HG03097 (cell line): ENCODE measurements around the gene MARCHF10.

ENCODE experiments used
- ATAC-seq: cut with Tn5 transposase; IDR thresholded peaks from one replicate; pipeline ENCODE4 v1.9.1; 2021; ENCODE audit not compliant: unreplicated experiment, low FRiP score

Gene MARCHF10

DNA sequence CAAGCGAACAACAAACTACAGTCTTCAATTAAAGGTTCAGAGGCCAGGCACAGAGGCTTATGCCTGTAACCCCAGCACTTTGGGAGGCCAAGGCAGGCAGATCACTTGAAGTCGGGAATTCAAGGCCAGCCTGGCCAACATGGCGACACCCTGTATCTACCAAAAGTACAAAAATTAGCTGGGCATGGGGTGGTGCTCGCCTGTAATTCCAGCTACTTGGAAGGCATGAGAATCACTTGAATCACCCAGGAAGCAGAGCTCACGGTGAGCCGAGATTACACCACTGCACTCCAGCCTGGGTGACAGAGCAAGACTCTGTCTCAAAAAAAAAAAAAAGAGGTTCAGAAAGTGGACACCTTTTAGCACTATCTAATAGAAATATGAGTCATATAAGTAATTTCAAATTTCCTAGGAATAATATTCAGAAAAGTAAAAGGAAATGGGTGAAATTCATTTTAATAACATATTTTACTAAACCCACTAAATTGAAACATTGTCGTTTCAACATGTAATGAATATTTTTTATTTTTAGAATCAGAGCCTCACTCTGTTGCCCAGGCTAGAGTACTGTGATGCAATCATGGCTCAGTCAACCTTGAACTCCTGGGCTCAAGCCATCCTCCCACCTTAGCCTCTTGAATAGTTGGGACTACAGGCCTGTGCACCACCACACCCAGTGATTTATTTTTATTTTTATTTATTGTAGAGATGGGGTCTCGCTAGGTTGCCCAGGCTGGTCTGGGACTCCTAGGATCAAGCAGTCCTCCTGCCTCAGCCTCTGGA lies 15.2 kb upstream of the MARCHF10 start:
- ATAC-seq: no peak

DNA sequence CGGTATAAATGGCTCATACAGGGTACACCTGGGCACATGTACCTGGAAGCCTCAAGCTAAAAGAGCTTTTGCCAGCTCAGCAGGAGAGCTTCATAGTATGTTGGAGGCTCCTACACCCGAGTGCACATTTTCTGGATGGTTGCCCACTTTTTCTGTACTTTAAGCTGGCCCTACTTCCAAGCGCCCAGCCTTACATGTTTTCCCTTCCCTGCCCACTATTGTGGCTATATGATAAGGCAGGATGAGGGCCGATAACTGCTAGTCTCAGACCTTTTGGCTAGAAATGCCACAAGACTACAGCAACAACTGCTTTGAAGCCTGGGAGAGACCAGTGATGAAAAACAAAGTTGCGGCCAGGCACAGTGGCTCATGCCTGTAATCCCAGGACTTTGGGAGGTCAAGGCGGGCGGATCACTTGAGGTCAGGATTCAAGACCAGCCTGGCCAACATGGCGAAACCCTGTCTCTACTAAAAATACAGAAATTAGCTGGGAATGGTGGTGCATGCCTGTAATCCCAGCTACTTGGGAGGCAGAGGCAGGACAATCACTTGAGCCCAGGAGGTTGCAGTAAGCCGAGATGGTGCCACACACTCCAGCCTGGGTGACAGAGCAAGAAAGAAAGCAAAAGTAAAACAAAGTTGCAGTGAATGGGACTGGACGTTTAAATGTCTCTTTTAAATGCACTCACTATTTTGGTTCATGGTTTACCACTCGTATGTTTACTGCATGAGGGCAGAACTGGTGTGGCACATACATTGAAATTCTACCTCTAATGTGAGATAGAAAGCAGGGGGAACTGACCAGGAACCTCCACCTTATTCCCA lies 14.2 kb upstream of the MARCHF10 start:
- ATAC-seq: no peak

DNA sequence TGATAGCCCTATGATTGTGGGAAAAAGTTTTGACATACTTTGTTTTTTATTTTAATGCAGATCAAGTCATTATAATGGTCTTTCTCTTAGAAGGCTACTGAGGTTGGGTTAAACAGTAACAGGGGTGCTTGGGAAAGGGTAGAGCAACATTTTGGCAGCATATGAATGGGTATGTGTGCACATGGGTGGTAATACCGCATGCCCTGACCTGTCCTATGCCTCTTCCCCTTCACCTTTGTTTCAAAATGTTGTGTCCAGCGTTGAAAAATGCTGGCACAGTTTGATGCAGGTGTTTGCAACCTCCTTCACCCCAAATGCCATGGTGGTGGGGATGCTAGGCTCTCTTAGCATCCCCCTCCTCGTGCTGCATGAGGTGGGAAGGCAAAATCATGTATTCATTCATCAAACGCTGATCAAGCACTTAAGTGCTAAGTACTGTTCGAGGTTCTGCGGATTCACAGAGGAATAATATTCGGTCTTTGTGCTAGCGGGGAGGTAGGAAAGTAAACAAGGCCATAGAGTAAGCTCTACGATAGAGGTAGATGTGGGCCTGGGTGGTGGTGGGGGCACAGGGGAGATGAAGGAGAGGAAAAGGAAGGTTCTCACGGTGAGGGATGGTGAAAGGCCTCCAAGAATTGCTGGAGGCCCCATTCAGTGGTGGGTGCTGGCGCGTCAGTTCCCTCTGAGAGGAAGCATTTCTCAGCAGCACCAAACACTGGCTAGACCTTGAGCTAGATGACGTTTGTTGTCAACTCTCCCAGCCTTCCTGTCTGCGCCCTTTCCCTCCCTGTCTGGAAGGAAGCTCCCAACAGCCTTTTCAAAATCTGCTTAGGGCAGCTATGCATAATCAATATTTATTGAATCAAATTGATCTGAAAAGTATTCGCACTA lies 13.3 kb upstream of the MARCHF10 start:
- no peak for ATAC-seq

DNA sequence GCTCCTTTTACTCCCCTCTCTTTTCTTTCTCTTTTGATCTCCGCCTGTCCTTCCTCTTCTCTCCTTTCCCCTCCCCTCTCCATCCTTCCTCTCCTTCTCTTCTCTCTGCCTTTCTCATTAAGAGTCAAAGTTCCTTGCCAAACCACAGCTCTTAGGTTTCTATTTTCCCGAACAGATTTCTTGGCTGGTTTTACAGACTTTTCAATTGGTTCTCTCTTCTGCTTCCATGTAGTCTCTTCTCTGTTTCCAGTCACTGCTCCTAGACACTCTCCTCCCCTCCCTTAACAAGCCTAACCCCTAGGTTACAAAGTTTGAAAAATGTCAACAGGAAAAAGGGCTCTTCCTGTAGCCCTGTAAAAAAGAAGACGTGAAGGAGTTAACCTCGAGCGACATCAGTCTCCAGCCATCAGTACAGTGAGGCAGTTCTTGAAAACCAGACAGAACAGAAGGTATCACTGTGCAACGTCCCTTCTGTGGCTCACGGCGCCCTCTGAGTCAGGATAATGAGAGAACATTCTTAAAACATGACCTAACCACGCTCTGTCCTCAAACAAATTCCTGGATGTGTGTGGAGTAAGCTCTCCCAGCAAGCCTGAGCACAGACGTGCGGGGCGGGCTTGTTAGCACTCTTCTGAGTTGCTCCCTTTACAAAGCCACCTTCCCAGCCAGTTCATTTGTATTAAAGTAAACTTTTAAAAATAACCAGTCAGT lies 11.6 kb upstream of the MARCHF10 start:
- no peak for ATAC-seq

DNA sequence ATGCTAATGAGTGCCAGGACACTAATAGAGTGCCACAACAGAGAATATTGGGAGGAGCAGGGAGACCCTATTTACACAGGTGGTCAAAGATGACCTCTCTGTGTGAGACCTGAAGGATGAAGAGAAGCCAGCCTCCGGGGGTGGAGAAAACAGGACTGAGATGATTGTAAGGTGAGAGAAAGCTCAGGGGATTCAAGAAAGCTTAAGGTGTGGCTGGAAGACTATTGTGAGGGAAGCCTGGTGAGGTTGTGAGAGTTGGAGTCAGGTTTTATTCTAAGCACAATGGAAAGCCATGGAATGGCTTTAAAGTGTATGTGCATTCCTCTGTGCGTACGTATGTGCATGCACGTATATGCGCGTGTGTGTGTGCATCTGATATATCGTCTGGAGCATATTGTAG lies 10.4 kb upstream of the MARCHF10 start:
- ATAC-seq: no peak

DNA sequence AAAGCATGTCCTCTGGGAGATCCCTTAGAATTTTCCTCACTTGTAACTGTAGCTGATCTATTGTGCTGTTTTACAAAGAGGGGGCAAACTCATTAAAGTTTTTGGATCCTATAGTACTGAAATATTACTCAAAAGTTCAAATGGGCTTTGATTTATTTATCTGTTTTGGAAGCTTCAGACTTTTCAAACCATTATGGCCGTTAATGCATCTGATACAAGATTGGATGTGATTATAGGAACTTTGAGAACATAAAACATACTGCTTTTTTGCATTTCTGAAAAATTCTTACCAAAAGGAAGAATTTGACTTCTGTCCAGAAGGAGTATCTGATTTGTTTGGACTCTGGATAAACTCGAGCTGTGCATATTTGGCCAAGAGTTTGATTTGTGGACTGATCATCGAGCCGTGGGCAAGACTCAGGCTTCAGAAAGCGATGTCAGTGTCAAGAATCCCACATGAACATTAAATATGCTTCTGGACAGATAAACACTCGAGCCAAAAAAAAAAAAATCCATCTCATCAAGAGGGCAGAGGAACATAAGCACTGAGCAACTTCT lies 8.2 kb upstream of the MARCHF10 start:
- ATAC-seq: no peak

DNA sequence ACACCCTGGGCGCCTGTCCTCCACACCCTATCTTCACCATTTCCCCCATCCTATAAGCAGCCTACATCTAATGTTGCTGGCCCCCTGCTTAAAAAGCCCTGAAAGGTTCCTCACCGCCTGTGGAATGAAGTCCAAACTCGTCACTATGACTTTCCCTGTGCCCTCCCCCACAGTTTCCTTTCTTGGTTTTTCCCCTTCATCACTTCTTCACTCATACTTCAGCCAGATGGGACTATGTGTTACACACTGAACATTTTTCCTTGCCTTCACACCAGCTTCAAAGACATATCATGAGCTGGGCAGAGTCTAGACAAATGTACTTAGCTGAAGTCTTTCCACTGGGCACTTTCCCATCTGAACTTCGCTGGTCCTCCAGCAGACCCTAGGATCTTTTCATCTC lies 1.5 kb upstream of the MARCHF10 start:
- no peak for ATAC-seq

DNA sequence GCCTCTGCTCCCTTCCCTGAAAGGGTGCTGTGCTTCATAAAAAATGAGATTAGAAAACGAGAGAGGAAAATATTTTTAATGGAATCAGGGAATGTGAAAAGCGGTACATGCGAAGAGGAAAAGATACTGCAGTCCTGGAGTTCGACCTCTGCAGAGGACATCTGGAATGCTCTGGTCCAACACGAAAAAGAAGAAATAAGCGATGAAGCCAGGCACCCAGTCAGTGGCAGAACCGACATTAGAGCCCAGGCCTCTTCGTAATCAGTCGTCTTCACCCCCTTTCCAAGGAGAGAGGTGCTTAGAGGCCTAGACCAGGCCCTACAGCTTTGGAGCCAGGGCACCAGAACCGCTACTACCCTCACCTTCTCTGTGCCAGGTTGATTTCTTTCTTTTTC lies 459 bp upstream of the MARCHF10 start:
- no peak for ATAC-seq

DNA sequence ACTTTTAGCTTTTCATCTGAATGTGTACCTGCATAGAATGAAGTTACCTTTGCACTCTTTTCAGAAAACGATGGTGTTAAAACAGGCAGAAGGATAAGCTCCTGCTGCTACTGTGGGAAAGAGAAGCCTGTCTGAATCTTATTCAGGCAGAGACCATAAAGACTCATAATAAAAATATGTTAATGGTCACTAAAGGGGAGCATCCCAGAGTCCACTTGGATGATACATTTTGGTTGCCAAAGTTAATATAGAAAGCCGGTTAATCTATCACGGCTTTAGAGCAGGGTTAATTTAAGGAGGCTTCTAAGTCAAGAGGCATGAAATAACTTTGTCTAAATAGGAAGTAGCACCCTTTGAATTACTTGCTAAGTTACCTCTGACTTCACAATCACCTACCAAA lies 2.9 kb downstream of the MARCHF10 start:
- no peak for ATAC-seq

DNA sequence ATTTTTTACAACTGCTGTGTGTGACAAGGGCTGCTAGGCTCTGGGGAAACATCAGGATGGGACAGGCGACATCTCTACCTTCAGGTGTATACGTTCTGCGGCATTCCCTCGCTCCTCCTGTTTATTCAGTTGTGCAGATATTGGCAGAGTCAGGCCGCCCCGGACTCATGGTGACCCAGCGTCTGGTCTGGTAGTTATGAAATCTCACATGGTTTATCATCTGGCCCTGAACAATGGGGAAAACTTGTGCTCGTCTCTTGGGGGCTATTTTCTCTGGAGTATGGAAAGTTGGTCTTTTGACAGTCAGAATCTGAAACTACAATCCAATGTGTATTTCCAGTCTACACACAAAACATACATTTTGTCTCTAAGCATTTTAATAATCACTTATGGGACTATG lies 3.3 kb downstream of the MARCHF10 start:
- no peak for ATAC-seq

DNA sequence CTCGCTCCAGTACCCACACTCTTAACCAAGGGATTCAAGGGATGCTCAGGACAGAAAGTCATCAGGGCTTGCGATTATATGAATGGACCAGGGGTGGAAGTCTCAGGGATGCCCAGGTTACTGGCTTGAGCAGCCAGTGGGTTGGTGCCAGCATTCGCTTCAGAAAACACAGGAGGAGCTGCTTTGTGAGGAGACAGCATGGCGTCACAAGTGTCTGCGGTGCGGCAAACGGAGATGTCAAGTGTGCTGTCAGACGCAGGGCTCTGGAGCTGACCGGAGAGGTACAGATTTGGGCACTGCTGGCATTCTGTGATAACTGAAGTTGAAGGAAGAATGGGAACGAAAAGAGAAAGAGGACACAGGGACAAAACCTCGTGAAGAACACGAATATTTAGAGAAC lies 4.1 kb downstream of the MARCHF10 start:
- ATAC-seq: no peak

DNA sequence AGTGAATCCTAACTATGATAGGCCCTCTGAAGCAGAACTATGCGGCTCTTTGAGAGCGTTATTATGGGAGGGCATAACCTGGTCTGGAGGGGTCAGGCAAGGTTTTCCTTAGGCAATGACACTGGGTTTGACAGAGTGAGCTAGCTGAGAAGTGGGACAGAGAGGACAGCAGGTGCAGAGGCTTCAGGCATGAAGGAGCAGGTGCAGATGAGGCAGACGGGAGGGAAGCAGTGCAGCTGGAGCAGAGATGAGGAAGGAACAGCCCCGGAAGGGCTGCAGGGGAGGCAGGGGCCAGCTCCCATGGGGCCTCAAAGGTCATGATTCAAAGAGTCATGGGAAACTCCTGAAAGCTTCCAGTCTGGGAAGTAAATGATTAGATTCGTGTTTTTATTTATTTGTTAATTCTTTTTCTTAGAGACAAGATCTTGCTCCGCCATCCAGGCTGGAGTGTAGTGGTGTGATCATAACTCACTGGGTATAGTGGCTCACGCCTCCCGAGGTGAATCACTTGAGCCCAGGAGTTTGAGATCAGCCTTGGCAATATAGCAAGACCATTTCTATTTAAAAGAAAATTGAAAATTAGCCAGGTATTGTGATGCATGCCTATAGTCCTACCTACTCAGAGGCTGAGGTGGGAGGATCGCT lies 5.4 kb downstream of the MARCHF10 start:
- no peak for ATAC-seq

DNA sequence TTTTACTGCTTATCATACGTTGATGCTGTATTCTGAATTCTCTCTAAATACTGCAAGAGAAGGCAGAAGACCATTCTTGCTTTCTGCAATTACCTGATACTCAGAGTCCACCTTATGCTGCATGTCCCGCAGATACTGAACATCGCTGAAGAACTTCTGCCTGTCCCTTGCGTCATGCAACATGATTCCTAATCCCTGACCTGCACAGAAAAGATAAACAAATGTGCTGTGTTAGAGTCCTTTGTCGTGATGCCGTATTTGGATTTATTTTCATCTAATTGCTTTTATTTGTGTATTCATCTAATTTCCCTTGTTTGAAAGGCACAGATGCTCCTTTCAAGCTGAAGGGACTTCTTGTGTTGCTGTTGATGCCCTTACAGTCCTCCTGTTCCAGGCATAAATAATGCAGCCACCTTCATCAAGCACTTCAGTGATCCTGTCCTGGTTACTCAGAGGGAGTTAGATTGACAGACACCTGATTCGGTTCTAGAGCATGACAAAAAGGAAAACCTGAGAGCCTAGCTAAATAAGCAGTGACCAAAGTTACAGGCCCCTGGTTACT lies 6.5 kb downstream of the MARCHF10 start:
- ATAC-seq: no peak

DNA sequence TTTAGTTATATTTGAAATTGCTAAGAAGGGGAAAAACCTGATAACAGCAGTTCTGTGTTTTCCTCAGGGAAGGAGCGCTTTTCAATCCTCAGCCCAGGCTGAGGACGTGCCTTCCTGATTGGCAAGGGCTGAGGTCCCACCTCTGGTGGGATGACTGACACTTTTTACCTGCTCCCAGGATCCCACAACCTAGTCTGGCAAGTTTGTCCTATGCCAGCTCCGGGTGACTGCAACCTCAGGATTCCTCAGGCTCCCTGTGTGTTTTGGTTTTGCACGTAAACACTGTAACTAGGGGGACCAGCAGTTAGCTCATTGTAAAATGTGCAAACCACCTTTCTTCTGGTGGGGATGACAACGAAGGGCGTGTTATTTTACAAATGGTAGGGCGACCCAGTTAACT lies 7.5 kb downstream of the MARCHF10 start:
- no peak for ATAC-seq

DNA sequence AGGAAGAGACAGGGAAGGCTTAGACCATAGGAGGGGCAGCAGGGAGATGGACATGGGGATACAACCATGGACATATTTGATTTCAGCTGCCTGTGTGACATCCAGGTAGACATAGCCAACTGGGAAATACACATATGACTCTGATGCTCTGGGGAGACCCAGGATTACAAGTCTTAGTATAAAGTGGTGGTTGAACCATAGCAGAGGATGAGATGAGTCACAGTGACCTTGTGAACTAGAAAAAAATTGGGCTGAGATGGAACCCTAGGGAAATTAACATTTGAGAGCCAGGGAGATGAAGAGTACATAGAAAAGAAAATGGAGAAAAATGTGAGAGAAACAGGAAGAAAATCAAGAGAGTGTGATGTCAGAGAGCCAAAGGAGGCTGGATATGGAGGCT lies 10.2 kb downstream of the MARCHF10 start:
- no peak for ATAC-seq

DNA sequence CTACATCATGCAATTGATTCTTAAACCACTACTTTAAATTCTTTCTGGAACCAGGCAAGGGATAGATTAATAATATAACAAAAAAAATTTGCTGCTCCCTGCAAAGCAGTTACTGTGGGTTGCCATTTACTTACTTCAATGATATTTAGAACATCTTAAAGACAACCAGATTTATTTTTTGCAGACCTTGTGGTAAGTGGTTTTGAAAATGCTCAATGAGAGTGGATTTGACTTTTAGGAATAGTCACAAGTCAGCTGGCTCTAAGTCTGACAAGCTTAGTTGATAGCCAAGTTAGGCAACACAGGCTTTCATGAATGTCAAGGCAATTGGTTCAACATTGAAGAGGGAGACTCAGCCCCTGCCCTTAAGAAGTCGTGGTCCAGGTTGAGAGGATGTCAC lies 11.8 kb downstream of the MARCHF10 start:
- ATAC-seq: no peak

DNA sequence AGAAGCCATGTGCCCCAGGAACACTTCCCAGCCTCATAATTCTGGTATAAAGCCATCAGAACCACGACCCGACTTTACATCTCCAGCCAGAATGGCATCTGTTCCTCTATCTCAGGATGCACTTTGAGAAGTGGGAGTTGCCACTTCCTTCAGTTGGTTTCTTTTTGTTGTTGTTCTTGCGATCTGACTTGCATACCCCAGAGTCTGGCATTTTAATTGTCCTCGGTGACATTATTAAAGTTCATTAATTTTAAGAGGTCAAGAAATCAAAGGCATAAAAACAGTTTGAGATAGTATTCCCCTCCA lies 13.5 kb downstream of the MARCHF10 start:
- no peak for ATAC-seq

DNA sequence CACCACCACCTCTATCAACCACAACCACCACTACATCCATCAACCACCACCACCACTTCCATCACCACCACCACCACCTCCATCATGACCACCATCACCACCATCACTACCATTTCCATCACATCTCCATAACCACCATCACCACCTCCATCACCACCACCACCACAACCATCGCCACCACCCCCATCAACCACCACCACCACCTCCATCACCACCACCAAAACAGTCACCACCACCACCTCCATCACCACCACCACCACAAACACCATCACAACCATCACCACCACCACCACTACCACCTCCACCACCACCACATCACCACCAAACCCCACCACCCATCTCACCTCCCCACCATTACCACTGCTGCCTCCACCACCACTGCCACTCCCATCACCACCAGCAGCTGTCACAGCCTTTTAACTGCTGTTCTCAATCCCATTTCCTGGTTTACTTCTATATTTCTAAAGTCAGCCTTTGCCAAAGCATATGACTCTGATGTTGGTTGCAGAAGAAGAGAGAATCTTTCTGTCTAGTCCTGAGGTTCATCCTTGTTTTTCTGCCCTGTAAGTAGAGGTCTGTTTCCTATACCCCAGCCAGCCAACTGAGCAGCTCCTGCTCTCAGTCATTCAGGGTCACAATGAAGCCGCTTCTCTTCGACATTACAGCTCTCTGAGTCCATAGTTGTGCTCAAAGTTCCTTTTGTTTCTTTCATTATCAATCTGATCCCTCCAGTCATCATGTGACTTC lies 14.0 kb downstream of the MARCHF10 start:
- ATAC-seq: no peak

DNA sequence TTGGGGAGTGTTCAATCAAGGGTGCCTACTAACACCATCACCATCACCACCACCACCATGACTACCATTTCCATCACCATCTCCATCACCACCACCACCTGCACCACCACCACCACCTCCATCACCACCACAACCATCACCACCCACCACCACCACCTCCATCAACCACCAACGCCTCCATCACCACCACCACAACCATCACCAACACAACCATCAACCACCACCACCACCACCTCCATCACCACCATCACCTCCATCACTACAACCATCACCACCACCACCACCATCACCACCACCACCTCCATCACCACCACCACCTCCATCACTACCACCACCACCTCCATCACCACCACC lies 15.7 kb downstream of the MARCHF10 start:
- ATAC-seq: no peak
